Gastrocnemius medialis (tissue), 4 donors: ENCODE data around the gene RNASET2. TPM values are rescaled to one million over a fixed set of nuclear protein-coding genes. Genes with fewer than 3 reads are reported as not detected.

Experiments
- ATAC-seq, 2 donors: fragments of 150-250 bp; one replicate each; pipeline ENCODE4 v1.9.1; 2016
- DNase-seq, 2 donors: peaks; one replicate each; pipeline ENCODE4 v3.0.0-alpha.2; 2019
- H3K27ac ChIP-seq, 4 donors: fragments of 200-600 bp; sonication (generic); 1 replicate in 1 of 4; 2 replicates in 3 of 4; pipeline ENCODE4 v1.5.1; 2016 to 2018; ENCODE audit warnings: mild to moderate bottlenecking in 2 of 4, moderate library complexity in 1 of 4
- H3K27me3 ChIP-seq, 3 donors: fragments of 200-600 bp; sonication (generic) in 2 of 3; 1 replicate in 1 of 3; 2 replicates in 2 of 3; pipeline versions ENCODE4 v1.5.1 to v1.6.0; 2016 to 2019; ENCODE audit warnings: mild to moderate bottlenecking in 1 of 3, moderate library complexity in 1 of 3
- H3K36me3 ChIP-seq, 2 donors: fragments of 200-600 bp; sonication (generic) in 1 of 2; one replicate each; pipeline ENCODE4 v1.5.1; 2017 to 2018
- H3K4me1 ChIP-seq, 2 donors: fragments of 200-600 bp; sonication (generic) in 1 of 2; one replicate each; pipeline ENCODE4 v1.5.1; 2016 to 2017; ENCODE audit warnings: mild to moderate bottlenecking in 2 of 2
- H3K4me3 ChIP-seq, 4 donors: fragments of 200-600 bp; sonication (generic) in 3 of 4; 1 replicate in 1 of 4; 2 replicates in 3 of 4; pipeline ENCODE4 v1.5.1; 2016 to 2019; ENCODE audit warnings: mild to moderate bottlenecking in 2 of 4
- H3K9me3 ChIP-seq, 3 donors: fragments of 200-600 bp; sonication (generic) in 2 of 3; 1 replicate in 1 of 3; 2 replicates in 2 of 3; pipeline ENCODE4 v1.5.1; 2016 to 2019
- CTCF ChIP-seq, 5 experiments: fragments of 450-650 bp in 3 of 5; fragments of 200-600 bp in 2 of 5; sonication (generic) in 2 of 5; IDR thresholded peaks in 4 of 5; conservative IDR thresholded peaks in 1 of 5; 1 replicate in 4 of 5; 2 replicates in 1 of 5; pipeline ENCODE4 v1.5.1; 2016 to 2019; ENCODE audit warnings: antibody characterized with exemption in 5 of 5, mild to moderate bottlenecking in 3 of 5, moderate library complexity in 3 of 5
- POLR2A ChIP-seq, 2 donors: fragments of 450-650 bp; IDR thresholded peaks; one replicate each; pipeline ENCODE4 v1.6.1; 2017; ENCODE audit warnings: antibody characterized with exemption in 2 of 2, mild to moderate bottlenecking in 2 of 2, moderate library complexity in 2 of 2
- in situ Hi-C, 4 donors: fragments of 200-750 bp; cut with MboI; loops; one replicate each; pipeline versions ENCODE4 v1.15.0 to v1.8.0; 2017; ENCODE audit warnings: low sequenced_read_pairs in 4 of 4
- intact Hi-C: fragments of 100-400 bp; cut with DNase I; formaldehyde crosslinking; loops from one replicate; pipeline ENCODE4 v1.15.1; 2023; ENCODE audit warnings: low total_unique reads
- total RNA-seq, 4 donors: library from RNA; depleted of rRNA; stranded (reverse); fragments of >200 nt; gene quantifications; one replicate each; pipeline versions ENCODE4 v1.1.0 to v1.2.3, GENCODE V29; 2016

Gene RNASET2
- total RNA-seq, 4 donors from 2014 or later, result 4.9 to 9.6 (median 6.5) TPM

- Histone ChIP-seq H3K9me3 (no peaks in the 10 kb centered on the region), H3K36me3 (no peaks in the 10 kb centered on the region), H3K4me1 (peaks cover 9 to 18% of the 10 kb centered on the region in 2 donors), H3K27me3 (no peaks in the 10 kb centered on the region), H3K4me3 (no peak overlapping the region), H3K27ac (no peak overlapping the region)
- DNase-seq (no peak), ATAC-seq (no peak)
- in situ Hi-C loops, result loop anchor here in 3 of 4 donors (25.0 kb wide), 1 partner anchor 209 kb away; no protein-coding TSS in a partner anchor
- intact Hi-C loops, result no loop called here
- TF ChIP-seq CTCF (IDR thresholded peaks at IDR 0.05 in 4 of 5, conservative IDR thresholded peaks at IDR 0.05 in 1 of 5), result no peak
- no peak for TF ChIP-seq POLR2A (IDR thresholded peaks at IDR 0.05)
Measured at GRCh38 chr6:166996406-166996805, 40.1 kb upstream of the RNASET2 start.

- no peaks in the 10 kb centered on the region for H3K9me3 ChIP-seq
- no peak overlapping the region for H3K27ac ChIP-seq
- no peaks in the 10 kb centered on the region for H3K36me3 ChIP-seq
- H3K4me3 ChIP-seq, result no peak overlapping the region
- no peaks in the 10 kb centered on the region for H3K4me1 ChIP-seq
- in situ Hi-C loops, result loop anchor here in 3 of 4 donors (25.0 kb wide), 1 partner anchor 202 kb away; no protein-coding TSS in a partner anchor
- ATAC-seq (no peak), DNase-seq (no peak)
- intact Hi-C loops, result loop anchor here (2.0 kb wide), 1 partner anchor 215 kb away; no protein-coding TSS in a partner anchor
- peak in 1 of 5 experiments; percentile 17 for TF ChIP-seq CTCF (IDR thresholded peaks at IDR 0.05 in 4 of 5, conservative IDR thresholded peaks at IDR 0.05 in 1 of 5)
- TF ChIP-seq POLR2A (IDR thresholded peaks at IDR 0.05), result no peak
- H3K27me3 ChIP-seq, result no peaks in the 10 kb centered on the region
Measured at GRCh38 chr6:166989427-166990032, 33.2 kb upstream of the RNASET2 start.

- Histone ChIP-seq H3K36me3 (no peaks in the 10 kb centered on the region), H3K4me3 (no peak overlapping the region), H3K4me1 (no peaks in the 10 kb centered on the region), H3K27ac (no peak overlapping the region), H3K9me3 (no peaks in the 10 kb centered on the region), H3K27me3 (no peaks in the 10 kb centered on the region)
- in situ Hi-C loops, result loop anchor here in 3 of 4 donors (25.0 kb wide), 1 partner anchor 201 kb away; no protein-coding TSS in a partner anchor
- intact Hi-C loops, result loop anchor here (2.0 kb wide), 1 partner anchor 214 kb away; no protein-coding TSS in a partner anchor
- ATAC-seq (no peak), DNase-seq (no peak)
- TF ChIP-seq CTCF (IDR thresholded peaks at IDR 0.05 in 4 of 5, conservative IDR thresholded peaks at IDR 0.05 in 1 of 5), result no peak
- TF ChIP-seq POLR2A (IDR thresholded peaks at IDR 0.05), result no peak
Measured at GRCh38 chr6:166988674-166989201, 32.4 kb upstream of the RNASET2 start.

- in situ Hi-C loops (loop anchor here in 3 of 4 donors (25.0 kb wide), 1 partner anchor 201 kb away; no protein-coding TSS in a partner anchor), intact Hi-C loops (loop anchor here (2.0 kb wide), 1 partner anchor 213 kb away; no protein-coding TSS in a partner anchor)
- ATAC-seq (no peak), DNase-seq (no peak)
- H3K36me3 ChIP-seq, result no peaks in the 10 kb centered on the region
- H3K27ac ChIP-seq, result no peak overlapping the region
- no peak overlapping the region for H3K4me3 ChIP-seq
- H3K27me3 ChIP-seq, result no peaks in the 10 kb centered on the region
- no peaks in the 10 kb centered on the region for H3K4me1 ChIP-seq
- TF ChIP-seq POLR2A (IDR thresholded peaks at IDR 0.05), result no peak
- no peak for TF ChIP-seq CTCF (IDR thresholded peaks at IDR 0.05 in 4 of 5, conservative IDR thresholded peaks at IDR 0.05 in 1 of 5)
- H3K9me3 ChIP-seq, result no peaks in the 10 kb centered on the region
Measured at GRCh38 chr6:166987930-166988329, 31.6 kb upstream of the RNASET2 start.
